ENCODE data around the gene NDUFA13.

NDUFA13 gene

DNA sequence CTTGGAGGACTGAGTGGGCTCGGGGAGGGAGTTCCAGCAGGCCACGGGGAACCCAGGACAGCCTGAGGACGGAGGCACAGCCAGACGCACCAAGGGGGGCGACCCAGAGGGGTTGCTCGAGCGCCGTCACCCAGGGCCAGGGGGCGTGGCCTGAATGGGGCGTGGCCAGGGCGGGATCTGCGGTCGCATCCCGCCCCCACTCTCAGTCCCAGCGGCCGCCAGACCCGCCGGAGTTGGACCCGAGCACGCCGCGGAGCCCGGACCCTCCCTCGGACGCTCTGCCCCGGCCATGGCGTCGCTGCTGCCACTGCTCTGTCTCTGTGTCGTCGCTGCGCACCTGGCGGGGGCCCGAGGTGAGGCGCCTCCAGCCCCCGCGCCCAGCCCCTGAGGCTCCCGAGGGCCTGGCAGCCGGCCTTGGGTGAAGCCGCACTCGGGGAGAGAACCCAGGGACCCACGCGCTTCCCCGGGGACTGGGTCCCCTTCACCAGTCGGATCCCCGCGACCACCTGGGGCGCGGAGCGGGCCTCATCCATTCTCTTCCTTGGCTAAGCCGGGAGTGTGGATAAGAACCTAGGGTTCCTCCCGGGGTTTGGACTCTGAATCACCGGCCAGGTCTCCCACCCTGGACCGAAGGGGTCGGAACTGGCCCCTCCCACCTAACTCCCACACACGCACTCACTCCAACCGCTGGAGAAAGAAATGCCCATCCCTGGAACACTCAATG is 22.2 kb downstream of the NDUFA13 start, which contains the start of gene CILP2:
CILP2 (plus strand) TSS at position 205 of the 724 bp plus-strand sequence; CDS start at position 290, 85 bp downstream.
- DNase-seq (ENCODE audit: low read depth, low spot score): peak; percentile 52
- TF ChIP-seq YY1 (IDR thresholded peaks at IDR 0.05; ENCODE audit: insufficient read depth, insufficient read length) (no peak), ZNF274 (IDR thresholded peaks at IDR 0.05; ENCODE audit: low read depth, low read length) (no peak), SUZ12 (IDR thresholded peaks at IDR 0.05; ENCODE audit: extremely low read depth, insufficient read depth, insufficient read length) (no peak)
- Histone ChIP-seq H3K9ac (ENCODE audit: insufficient read length, low read depth) (peak within 1 kb of the TSS; percentile 87), H3K4me3 (ENCODE audit: insufficient read length, low read depth) (peak within 1 kb of the TSS; percentile 66), H3K36me3 (ENCODE audit: insufficient read depth, insufficient read length, low read length) (peaks cover 15% of the 10 kb centered on the region), H3K4me1 (ENCODE audit: insufficient read depth, insufficient read length) (peaks cover 29% of the 10 kb centered on the region), H3K27me3 (ENCODE audit: insufficient read depth, insufficient read length) (peaks cover 7% of the 10 kb centered on the region), H3K9me3 (ENCODE audit: insufficient read depth, low read length) (no peaks in the 10 kb centered on the region)

DNA sequence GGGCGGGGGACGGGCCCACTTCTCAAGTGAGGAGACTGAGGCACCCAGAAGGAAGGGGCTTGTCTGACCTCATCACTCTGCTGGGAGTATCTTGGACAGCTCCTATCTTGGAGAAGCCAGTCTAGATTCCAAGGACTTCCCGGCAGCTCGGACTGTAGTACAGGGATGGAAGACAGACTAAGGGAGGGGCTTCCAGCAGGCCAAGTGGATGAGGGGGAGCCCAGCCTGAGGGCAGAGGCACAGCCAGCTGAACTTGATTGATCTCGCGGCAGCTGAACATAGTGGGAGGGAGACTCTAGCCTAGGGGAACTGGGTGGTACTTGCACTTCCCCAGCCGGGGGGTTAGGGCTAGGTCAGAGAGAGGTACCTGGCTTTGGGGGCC is 22.8 kb downstream of the NDUFA13 start:
- peak overlapping the region; percentile 66 for H3K4me3 ChIP-seq (ENCODE audit: insufficient read length, low read depth)
- H3K4me1 ChIP-seq (ENCODE audit: insufficient read depth, insufficient read length): peaks cover 29% of the 10 kb centered on the region
- TF ChIP-seq SUZ12 (IDR thresholded peaks at IDR 0.05; ENCODE audit: extremely low read depth, insufficient read depth, insufficient read length) (no peak), ZNF274 (IDR thresholded peaks at IDR 0.05; ENCODE audit: low read depth, low read length) (no peak), YY1 (IDR thresholded peaks at IDR 0.05; ENCODE audit: insufficient read depth, insufficient read length) (no peak)
- peaks cover 7% of the 10 kb centered on the region for H3K27me3 ChIP-seq (ENCODE audit: insufficient read depth, insufficient read length)
- peaks cover 21% of the 10 kb centered on the region for H3K36me3 ChIP-seq (ENCODE audit: insufficient read depth, insufficient read length, low read length)
- H3K9me3 ChIP-seq (ENCODE audit: insufficient read depth, low read length): no peaks in the 10 kb centered on the region
- no peak for DNase-seq (ENCODE audit: low read depth, low spot score)
- H3K9ac ChIP-seq (ENCODE audit: insufficient read length, low read depth): peak overlapping the region; percentile 87

- no peak overlapping the region for H3K4me3 ChIP-seq (ENCODE audit: insufficient read length, low read depth)
- H3K27me3 ChIP-seq (ENCODE audit: insufficient read depth, insufficient read length): peaks cover 7% of the 10 kb centered on the region
- H3K9me3 ChIP-seq (ENCODE audit: insufficient read depth, low read length): no peaks in the 10 kb centered on the region
- H3K36me3 ChIP-seq (ENCODE audit: insufficient read depth, insufficient read length, low read length): peaks cover 30% of the 10 kb centered on the region
- no peak for DNase-seq (ENCODE audit: low read depth, low spot score)
- TF ChIP-seq ZNF274 (IDR thresholded peaks at IDR 0.05; ENCODE audit: low read depth, low read length) (no peak), SUZ12 (IDR thresholded peaks at IDR 0.05; ENCODE audit: extremely low read depth, insufficient read depth, insufficient read length) (no peak), YY1 (IDR thresholded peaks at IDR 0.05; ENCODE audit: insufficient read depth, insufficient read length) (no peak)
- peaks cover 29% of the 10 kb centered on the region for H3K4me1 ChIP-seq (ENCODE audit: insufficient read depth, insufficient read length)
- no peak overlapping the region for H3K9ac ChIP-seq (ENCODE audit: insufficient read length, low read depth)
Measured at GRCh38 chr19:19539698-19540063, 23.7 kb downstream of the NDUFA13 start.

- peaks cover 7% of the 10 kb centered on the region for H3K27me3 ChIP-seq (ENCODE audit: insufficient read depth, insufficient read length)
- peak overlapping the region; percentile 61 for H3K9ac ChIP-seq (ENCODE audit: insufficient read length, low read depth)
- H3K36me3 ChIP-seq (ENCODE audit: insufficient read depth, insufficient read length, low read length): peaks cover 31% of the 10 kb centered on the region
- no peaks in the 10 kb centered on the region for H3K9me3 ChIP-seq (ENCODE audit: insufficient read depth, low read length)
- H3K4me1 ChIP-seq (ENCODE audit: insufficient read depth, insufficient read length): peaks cover 29% of the 10 kb centered on the region
- TF ChIP-seq SUZ12 (IDR thresholded peaks at IDR 0.05; ENCODE audit: extremely low read depth, insufficient read depth, insufficient read length) (no peak), ZNF274 (IDR thresholded peaks at IDR 0.05; ENCODE audit: low read depth, low read length) (no peak), YY1 (IDR thresholded peaks at IDR 0.05; ENCODE audit: insufficient read depth, insufficient read length) (no peak)
- H3K4me3 ChIP-seq (ENCODE audit: insufficient read length, low read depth): peak overlapping the region; percentile 28
- peak; percentile 68 for DNase-seq (ENCODE audit: low read depth, low spot score)
Measured at GRCh38 chr19:19540064-19540714, 24.2 kb downstream of the NDUFA13 start.

- Histone ChIP-seq H3K27me3 (ENCODE audit: insufficient read depth, insufficient read length) (peaks cover 7% of the 10 kb centered on the region), H3K36me3 (ENCODE audit: insufficient read depth, insufficient read length, low read length) (peaks cover 34% of the 10 kb centered on the region), H3K9me3 (ENCODE audit: insufficient read depth, low read length) (no peaks in the 10 kb centered on the region), H3K9ac (ENCODE audit: insufficient read length, low read depth) (peak overlapping the region; percentile 61), H3K4me3 (ENCODE audit: insufficient read length, low read depth) (peak overlapping the region; percentile 28), H3K4me1 (ENCODE audit: insufficient read depth, insufficient read length) (peaks cover 29% of the 10 kb centered on the region)
- peak; percentile 94 for DNase-seq (ENCODE audit: low read depth, low spot score)
- TF ChIP-seq YY1 (IDR thresholded peaks at IDR 0.05; ENCODE audit: insufficient read depth, insufficient read length) (no peak), ZNF274 (IDR thresholded peaks at IDR 0.05; ENCODE audit: low read depth, low read length) (no peak), SUZ12 (IDR thresholded peaks at IDR 0.05; ENCODE audit: extremely low read depth, insufficient read depth, insufficient read length) (no peak)
Measured at GRCh38 chr19:19540715-19541515, 24.9 kb downstream of the NDUFA13 start.

DNA sequence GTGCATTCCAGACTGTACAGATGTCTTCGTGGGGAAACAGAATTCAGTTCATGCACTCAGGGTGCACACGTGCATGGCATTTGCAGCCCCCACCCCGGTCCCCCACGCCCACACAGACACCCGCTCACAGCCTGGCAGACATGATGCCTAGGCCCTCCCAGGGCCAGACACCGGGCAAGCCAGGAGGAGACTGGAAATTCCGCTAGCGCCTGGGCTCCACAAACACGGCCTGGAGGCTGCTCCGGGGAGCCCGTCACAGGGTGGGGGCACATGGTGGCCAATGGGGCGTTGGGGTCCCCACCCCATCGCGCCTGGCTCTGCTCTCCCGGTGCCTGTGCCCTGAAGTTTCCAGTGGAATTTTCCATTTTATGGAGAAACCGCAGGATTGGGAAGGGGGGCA is 25.6 kb downstream of the NDUFA13 start:
- H3K4me1 ChIP-seq (ENCODE audit: insufficient read depth, insufficient read length): peaks cover 33% of the 10 kb centered on the region
- peaks cover 7% of the 10 kb centered on the region for H3K27me3 ChIP-seq (ENCODE audit: insufficient read depth, insufficient read length)
- no peak for DNase-seq (ENCODE audit: low read depth, low spot score)
- peaks cover 39% of the 10 kb centered on the region for H3K36me3 ChIP-seq (ENCODE audit: insufficient read depth, insufficient read length, low read length)
- H3K9ac ChIP-seq (ENCODE audit: insufficient read length, low read depth): no peak overlapping the region
- no peaks in the 10 kb centered on the region for H3K9me3 ChIP-seq (ENCODE audit: insufficient read depth, low read length)
- H3K4me3 ChIP-seq (ENCODE audit: insufficient read length, low read depth): no peak overlapping the region
- TF ChIP-seq YY1 (IDR thresholded peaks at IDR 0.05; ENCODE audit: insufficient read depth, insufficient read length) (no peak), ZNF274 (IDR thresholded peaks at IDR 0.05; ENCODE audit: low read depth, low read length) (no peak), SUZ12 (IDR thresholded peaks at IDR 0.05; ENCODE audit: extremely low read depth, insufficient read depth, insufficient read length) (no peak)

Measured in NT2/D1 (cell line).